Neural cell (in vitro differentiated cells): ENCODE results near the gene TFAP2C. TPM values are rescaled to one million over a fixed set of nuclear protein-coding genes. Genes with fewer than 3 reads are reported as not detected.

Experiments
- H2AFZ ChIP-seq: fragments of 200-600, 300-800 bp; sonication (generic), shearing (Covaris generic); 2 replicates; pipeline ENCODE4 v1.6.0; 2014; ENCODE audit warnings: low read depth, mild to moderate bottlenecking, antibody characterized with exemption, low read length, moderate library complexity
- H3F3A ChIP-seq: fragments of 200-600 bp; shearing (Covaris generic); 2 replicates; pipeline ENCODE4 v1.6.1; 2016; ENCODE audit warnings: mild to moderate bottlenecking, moderate library complexity, mixed read lengths, antibody characterized with exemption, low read length; ENCODE audit not compliant: insufficient read depth, poor library complexity, severe bottlenecking
- H3K27ac ChIP-seq: fragments of 200-600, 300-800 bp; sonication (generic), shearing (Covaris generic); 2 replicates; pipeline ENCODE4 v1.5.1; 2014; ENCODE audit warnings: mild to moderate bottlenecking, low read length, moderate library complexity
- H3K27me3 ChIP-seq: fragments of 300-800, 200-600 bp; sonication (generic), shearing (Covaris generic); 2 replicates; pipeline ENCODE4 v1.6.0; 2014; ENCODE audit warnings: mild to moderate bottlenecking, low read depth, low read length, moderate library complexity; ENCODE audit not compliant: insufficient read depth
- H3K36me3 ChIP-seq: fragments of 300-800, 200-600 bp; sonication (generic), shearing (Covaris generic); 2 replicates; pipeline ENCODE4 v1.5.1; 2014; ENCODE audit warnings: mild to moderate bottlenecking, antibody characterized with exemption, low read length, moderate library complexity; ENCODE audit not compliant: insufficient read depth
- H3K4me2 ChIP-seq: fragments of 300-800, 200-600 bp; sonication (generic), shearing (Covaris generic); 2 replicates; pipeline ENCODE4 v1.6.0; 2014; ENCODE audit warnings: mild to moderate bottlenecking, low read length
- H3K4me3 ChIP-seq: fragments of 300-800, 200-600 bp; sonication (generic), shearing (Covaris generic); 2 replicates; pipeline ENCODE4 v1.5.1; 2014; ENCODE audit warnings: mild to moderate bottlenecking, low read length, moderate library complexity
- H3K79me2 ChIP-seq: fragments of 200-600 bp; shearing (Covaris generic); replicated peaks from 2 replicates; pipeline ENCODE4 v1.6.0; 2014; ENCODE audit warnings: mild to moderate bottlenecking, low read length, moderate library complexity; ENCODE audit not compliant: insufficient read depth
- H3K9ac ChIP-seq: fragments of 300-800, 200-600 bp; sonication (generic), shearing (Covaris generic); 2 replicates; pipeline ENCODE4 v1.6.1; 2016; ENCODE audit warnings: mild to moderate bottlenecking, low read length, mixed read lengths
- H3K9me2 ChIP-seq: fragments of 200-600 bp; shearing (Covaris generic); 2 replicates; pipeline ENCODE4 v1.6.1; 2016; ENCODE audit warnings: mild to moderate bottlenecking, low read length, mixed read lengths; ENCODE audit not compliant: insufficient read depth
- H3K9me3 ChIP-seq: fragments of 200-600, 300-800 bp; sonication (generic), shearing (Covaris generic); 2 replicates; pipeline ENCODE4 v1.6.1; 2016; ENCODE audit warnings: mild to moderate bottlenecking, mixed run types, low read length, moderate library complexity, mixed read lengths
- H4K20me1 ChIP-seq: fragments of 200-600 bp; shearing (Covaris generic); 2 replicates; pipeline ENCODE4 v1.6.1; 2016; ENCODE audit warnings: mild to moderate bottlenecking, mixed run types; ENCODE audit not compliant: insufficient read depth
- EP300 ChIP-seq: fragments of 450-650 bp; conservative IDR thresholded peaks from 2 replicates; pipeline ENCODE4 v1.6.1; 2014; ENCODE audit warnings: antibody characterized with exemption, mild to moderate bottlenecking, moderate library complexity; ENCODE audit not compliant: poor library complexity, severe bottlenecking
- EZH2 ChIP-seq: fragments of 200-600, 300-800 bp; shearing (Covaris generic), sonication (generic); IDR thresholded peaks from 2 replicates; pipeline ENCODE4 v1.6.1; 2014; ENCODE audit warnings: antibody characterized with exemption, low read length, borderline replicate concordance, mild to moderate bottlenecking; ENCODE audit not compliant: insufficient read depth, poor library complexity, severe bottlenecking
- MXI1 ChIP-seq: fragments of 450-650 bp; conservative IDR thresholded peaks from 2 replicates; pipeline ENCODE4 v1.6.1; 2014; ENCODE audit warnings: antibody characterized with exemption, mild to moderate bottlenecking; ENCODE audit not compliant: poor library complexity, severe bottlenecking
- POLR2AphosphoS5 ChIP-seq: IDR thresholded peaks from 2 replicates; pipeline ENCODE4 v1.6.1; 2012
- RAD21 ChIP-seq: fragments of 450-650 bp; conservative IDR thresholded peaks from 2 replicates; pipeline ENCODE4 v1.6.1; 2014; ENCODE audit warnings: antibody characterized with exemption, mild to moderate bottlenecking, moderate library complexity
- SMC3 ChIP-seq: fragments of 450-650 bp; conservative IDR thresholded peaks from 2 replicates; pipeline ENCODE4 v1.6.1; 2014; ENCODE audit warnings: antibody characterized with exemption, mild to moderate bottlenecking, moderate library complexity; ENCODE audit not compliant: poor library complexity
- TAF1 ChIP-seq: IDR thresholded peaks from 2 replicates; pipeline ENCODE4 v1.6.1; 2012; ENCODE audit warnings: low read depth
- polyA plus RNA-seq: library from polyadenylated mRNA; depleted of rRNA; stranded (reverse); fragments of >200 nt; gene quantifications from 2 replicates; pipeline ENCODE4 v1.2.3, GENCODE V29; 2014
- TF ChIP-seq, protein P1 (sequence below): fragments of 450-650 bp; IDR thresholded peaks from 2 replicates; pipeline ENCODE4 v1.5.1; 2014; ENCODE audit warnings: antibody characterized with exemption, mild to moderate bottlenecking, moderate library complexity; ENCODE audit not compliant: poor library complexity, severe bottlenecking
- TF ChIP-seq, protein P2 (sequence below): IDR thresholded peaks from 2 replicates; pipeline ENCODE4 v1.6.1; 2012; ENCODE audit warnings: borderline replicate concordance

TFAP2C gene
- polyA plus RNA-seq, 1 donor from 2014 or later = not detected

- no peaks in the 10 kb centered on the region for H3K79me2 ChIP-seq
- no peak overlapping the region for H3K27ac ChIP-seq
- H3F3A ChIP-seq = no peaks in the 10 kb centered on the region
- H3K4me3 ChIP-seq = no peak overlapping the region
- no peak overlapping the region for H3K9ac ChIP-seq
- no peak overlapping the region for H3K4me2 ChIP-seq
- no peaks in the 10 kb centered on the region for H3K27me3 ChIP-seq
- no peaks in the 10 kb centered on the region for H3K9me3 ChIP-seq
- no peaks in the 10 kb centered on the region for H4K20me1 ChIP-seq
- no peak for TF ChIP-seq EP300
- TF ChIP-seq RAD21 = no peak
- TF ChIP-seq, protein P1, sequence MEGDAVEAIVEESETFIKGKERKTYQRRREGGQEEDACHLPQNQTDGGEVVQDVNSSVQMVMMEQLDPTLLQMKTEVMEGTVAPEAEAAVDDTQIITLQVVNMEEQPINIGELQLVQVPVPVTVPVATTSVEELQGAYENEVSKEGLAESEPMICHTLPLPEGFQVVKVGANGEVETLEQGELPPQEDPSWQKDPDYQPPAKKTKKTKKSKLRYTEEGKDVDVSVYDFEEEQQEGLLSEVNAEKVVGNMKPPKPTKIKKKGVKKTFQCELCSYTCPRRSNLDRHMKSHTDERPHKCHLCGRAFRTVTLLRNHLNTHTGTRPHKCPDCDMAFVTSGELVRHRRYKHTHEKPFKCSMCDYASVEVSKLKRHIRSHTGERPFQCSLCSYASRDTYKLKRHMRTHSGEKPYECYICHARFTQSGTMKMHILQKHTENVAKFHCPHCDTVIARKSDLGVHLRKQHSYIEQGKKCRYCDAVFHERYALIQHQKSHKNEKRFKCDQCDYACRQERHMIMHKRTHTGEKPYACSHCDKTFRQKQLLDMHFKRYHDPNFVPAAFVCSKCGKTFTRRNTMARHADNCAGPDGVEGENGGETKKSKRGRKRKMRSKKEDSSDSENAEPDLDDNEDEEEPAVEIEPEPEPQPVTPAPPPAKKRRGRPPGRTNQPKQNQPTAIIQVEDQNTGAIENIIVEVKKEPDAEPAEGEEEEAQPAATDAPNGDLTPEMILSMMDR = no peak
- H2AFZ ChIP-seq = no peak overlapping the region
- no peaks in the 10 kb centered on the region for H3K36me3 ChIP-seq
- H3K9me2 ChIP-seq = no peaks in the 10 kb centered on the region
These were observed 36.7 kb downstream of the TFAP2C start for GRCh38 chr20:56665806-56666205.

DNA sequence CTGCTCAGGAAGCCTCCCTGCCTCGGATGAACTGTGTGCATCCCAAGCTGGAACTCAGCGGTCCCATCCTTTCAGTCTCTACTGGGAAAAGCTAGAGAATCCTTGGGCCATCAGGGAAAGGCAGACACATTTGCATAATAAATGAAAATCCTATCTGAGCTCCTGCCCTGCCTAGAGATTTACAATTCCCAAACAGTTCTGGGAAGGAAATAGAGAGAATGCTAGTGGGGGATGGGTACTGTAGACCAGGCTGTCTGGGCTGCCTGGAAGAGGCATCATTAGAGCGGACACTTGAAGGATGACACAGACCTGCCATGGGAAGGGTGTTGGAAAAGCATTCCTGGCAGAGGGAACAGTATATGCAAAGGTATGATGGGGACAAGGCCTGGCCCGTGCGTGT lies 44.3 kb downstream of the TFAP2C start:
- Histone ChIP-seq H4K20me1 (no peaks in the 10 kb centered on the region), H3K4me2 (no peak overlapping the region), H3F3A (no peaks in the 10 kb centered on the region), H2AFZ (no peak overlapping the region), H3K9ac (no peak overlapping the region), H3K4me3 (no peak overlapping the region), H3K27me3 (no peaks in the 10 kb centered on the region), H3K36me3 (no peaks in the 10 kb centered on the region), H3K9me2 (no peaks in the 10 kb centered on the region), H3K79me2 (no peaks in the 10 kb centered on the region), H3K27ac (no peak overlapping the region), H3K9me3 (no peaks in the 10 kb centered on the region)
- TF ChIP-seq, protein P1 = no peak
- TF ChIP-seq MXI1 = no peak
- TF ChIP-seq POLR2AphosphoS5 = no peak
- TF ChIP-seq EZH2 = no peak
- TF ChIP-seq, protein P2, sequence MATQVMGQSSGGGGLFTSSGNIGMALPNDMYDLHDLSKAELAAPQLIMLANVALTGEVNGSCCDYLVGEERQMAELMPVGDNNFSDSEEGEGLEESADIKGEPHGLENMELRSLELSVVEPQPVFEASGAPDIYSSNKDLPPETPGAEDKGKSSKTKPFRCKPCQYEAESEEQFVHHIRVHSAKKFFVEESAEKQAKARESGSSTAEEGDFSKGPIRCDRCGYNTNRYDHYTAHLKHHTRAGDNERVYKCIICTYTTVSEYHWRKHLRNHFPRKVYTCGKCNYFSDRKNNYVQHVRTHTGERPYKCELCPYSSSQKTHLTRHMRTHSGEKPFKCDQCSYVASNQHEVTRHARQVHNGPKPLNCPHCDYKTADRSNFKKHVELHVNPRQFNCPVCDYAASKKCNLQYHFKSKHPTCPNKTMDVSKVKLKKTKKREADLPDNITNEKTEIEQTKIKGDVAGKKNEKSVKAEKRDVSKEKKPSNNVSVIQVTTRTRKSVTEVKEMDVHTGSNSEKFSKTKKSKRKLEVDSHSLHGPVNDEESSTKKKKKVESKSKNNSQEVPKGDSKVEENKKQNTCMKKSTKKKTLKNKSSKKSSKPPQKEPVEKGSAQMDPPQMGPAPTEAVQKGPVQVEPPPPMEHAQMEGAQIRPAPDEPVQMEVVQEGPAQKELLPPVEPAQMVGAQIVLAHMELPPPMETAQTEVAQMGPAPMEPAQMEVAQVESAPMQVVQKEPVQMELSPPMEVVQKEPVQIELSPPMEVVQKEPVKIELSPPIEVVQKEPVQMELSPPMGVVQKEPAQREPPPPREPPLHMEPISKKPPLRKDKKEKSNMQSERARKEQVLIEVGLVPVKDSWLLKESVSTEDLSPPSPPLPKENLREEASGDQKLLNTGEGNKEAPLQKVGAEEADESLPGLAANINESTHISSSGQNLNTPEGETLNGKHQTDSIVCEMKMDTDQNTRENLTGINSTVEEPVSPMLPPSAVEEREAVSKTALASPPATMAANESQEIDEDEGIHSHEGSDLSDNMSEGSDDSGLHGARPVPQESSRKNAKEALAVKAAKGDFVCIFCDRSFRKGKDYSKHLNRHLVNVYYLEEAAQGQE = no peak
- no peak for TF ChIP-seq SMC3
- TF ChIP-seq TAF1 = no peak
- no peak for TF ChIP-seq RAD21
- TF ChIP-seq EP300 = no peak
